Neural progenitor cell (in vitro differentiated cells): ENCODE measurements around the gene WFIKKN1. TPM values are rescaled to one million over a fixed set of nuclear protein-coding genes. Genes with fewer than 3 reads are reported as not detected.

ENCODE experiments used
- DNase-seq: peaks from one replicate; pipeline ENCODE4 v3.0.0-alpha.2; 2016; ENCODE audit warnings: low spot score
- H2AFZ ChIP-seq: fragments of 200-600 bp; sonication (generic); replicated peaks from 2 replicates; pipeline ENCODE4 v1.6.1; 2016; ENCODE audit warnings: antibody characterized with exemption
- H3F3A ChIP-seq: fragments of 200-600 bp; sonication (generic); 2 replicates; pipeline ENCODE4 v1.6.1; 2016; ENCODE audit warnings: antibody characterized with exemption, low read depth
- H3K27ac ChIP-seq: fragments of 200-600 bp; sonication (generic); 2 replicates; pipeline ENCODE4 v1.5.1; 2016; ENCODE audit warnings: mild to moderate bottlenecking
- H3K27me3 ChIP-seq: fragments of 200-600 bp; sonication (generic); 2 replicates; pipeline ENCODE4 v1.6.1; 2016; ENCODE audit warnings: mild to moderate bottlenecking, moderate library complexity
- H3K36me3 ChIP-seq: fragments of 200-600 bp; sonication (generic); 2 replicates; pipeline ENCODE4 v1.5.1; 2016
- H3K4me1 ChIP-seq: fragments of 200-600 bp; sonication (generic); 2 replicates; pipeline ENCODE4 v1.6.1; 2016; ENCODE audit warnings: mixed run types
- H3K4me2 ChIP-seq: fragments of 200-600 bp; sonication (generic); 2 replicates; pipeline ENCODE4 v1.6.1; 2016
- H3K4me3 ChIP-seq: fragments of 200-600 bp; sonication (generic); 2 replicates; pipeline ENCODE4 v1.5.1; 2016
- H3K79me2 ChIP-seq: fragments of 200-600 bp; sonication (generic); 2 replicates; pipeline ENCODE4 v1.6.1; 2016; ENCODE audit warnings: low read depth
- H3K9ac ChIP-seq: fragments of 200-600 bp; sonication (generic); 2 replicates; pipeline ENCODE4 v1.6.1; 2016
- H3K9me3 ChIP-seq: fragments of 200-600 bp; sonication (generic); 2 replicates; pipeline ENCODE4 v1.5.1; 2016; ENCODE audit warnings: low read depth
- H4K20me1 ChIP-seq: fragments of 200-600 bp; sonication (generic); 2 replicates; pipeline ENCODE4 v1.6.1; 2016; ENCODE audit warnings: low read depth
- H3K27ac Mint-ChIP-seq: 3 replicates; pipeline ENCODE4 v1.8.0; 2021; ENCODE audit warnings: mixed read lengths
- H3K27me3 Mint-ChIP-seq: 2 replicates; pipeline ENCODE4 v1.8.0; 2022; ENCODE audit warnings: low read depth, mild to moderate bottlenecking, inconsistent platforms, moderate library complexity, mixed read lengths; ENCODE audit not compliant: insufficient read depth
- H3K36me3 Mint-ChIP-seq: 3 replicates; pipeline ENCODE4 v1.8.0; 2021; ENCODE audit warnings: mixed read lengths
- H3K4me1 Mint-ChIP-seq: 3 replicates; pipeline ENCODE4 v1.8.0; 2021; ENCODE audit warnings: mixed read lengths
- H3K4me3 Mint-ChIP-seq: 3 replicates; pipeline ENCODE4 v1.8.0; 2021; ENCODE audit warnings: mild to moderate bottlenecking, moderate library complexity, mixed read lengths
- H3K9me3 Mint-ChIP-seq: 3 replicates; pipeline ENCODE4 v1.8.0; 2020; ENCODE audit warnings: mixed read lengths
- EZH2 ChIP-seq: fragments of 200-600 bp; sonication (generic); IDR thresholded peaks from 2 replicates; pipeline ENCODE4 v1.6.1; 2017; ENCODE audit warnings: antibody characterized with exemption, mild to moderate bottlenecking, moderate library complexity
- EZH2phosphoT487 ChIP-seq: fragments of 200-600 bp; sonication (generic); IDR thresholded peaks from 2 replicates; pipeline ENCODE4 v1.6.1; 2017; ENCODE audit warnings: antibody characterized with exemption
- total RNA-seq: library from RNA; depleted of rRNA; stranded (reverse); fragments of >200 nt; gene quantifications from 2 replicates; pipeline ENCODE4 v1.2.3, GENCODE V29; 2015; ENCODE audit warnings: low replicate concordance
- TF ChIP-seq, protein P1 (sequence below): fragments of 200-600 bp; sonication (generic); IDR thresholded peaks from 2 replicates; pipeline ENCODE4 v1.5.1; 2017; ENCODE audit warnings: antibody characterized with exemption, mild to moderate bottlenecking

Gene WFIKKN1
- total RNA-seq, 1 donor from 2014 or later, result 5.9 TPM

- Histone ChIP-seq H3K36me3 (no peaks in the 10 kb centered on the region), H3K9ac (no peak overlapping the region), H3K27ac (no peak overlapping the region), H3K4me1 (no peaks in the 10 kb centered on the region), H3K4me2 (no peak overlapping the region), H3K4me3 (no peak overlapping the region), H3K9me3 (no peaks in the 10 kb centered on the region), H4K20me1 (peaks cover 13% of the 10 kb centered on the region), H3K27me3 (no peaks in the 10 kb centered on the region), H2AFZ (no peak overlapping the region), H3F3A (peaks cover 5% of the 10 kb centered on the region), H3K79me2 (no peaks in the 10 kb centered on the region)
- H3K36me3 Mint-ChIP-seq, result peaks cover 4% of the 10 kb centered on the region
- H3K27me3 Mint-ChIP-seq, result no peaks in the 10 kb centered on the region
- H3K4me1 Mint-ChIP-seq, result peaks cover 15% of the 10 kb centered on the region
- TF ChIP-seq EZH2, result no peak
- TF ChIP-seq, protein P1, sequence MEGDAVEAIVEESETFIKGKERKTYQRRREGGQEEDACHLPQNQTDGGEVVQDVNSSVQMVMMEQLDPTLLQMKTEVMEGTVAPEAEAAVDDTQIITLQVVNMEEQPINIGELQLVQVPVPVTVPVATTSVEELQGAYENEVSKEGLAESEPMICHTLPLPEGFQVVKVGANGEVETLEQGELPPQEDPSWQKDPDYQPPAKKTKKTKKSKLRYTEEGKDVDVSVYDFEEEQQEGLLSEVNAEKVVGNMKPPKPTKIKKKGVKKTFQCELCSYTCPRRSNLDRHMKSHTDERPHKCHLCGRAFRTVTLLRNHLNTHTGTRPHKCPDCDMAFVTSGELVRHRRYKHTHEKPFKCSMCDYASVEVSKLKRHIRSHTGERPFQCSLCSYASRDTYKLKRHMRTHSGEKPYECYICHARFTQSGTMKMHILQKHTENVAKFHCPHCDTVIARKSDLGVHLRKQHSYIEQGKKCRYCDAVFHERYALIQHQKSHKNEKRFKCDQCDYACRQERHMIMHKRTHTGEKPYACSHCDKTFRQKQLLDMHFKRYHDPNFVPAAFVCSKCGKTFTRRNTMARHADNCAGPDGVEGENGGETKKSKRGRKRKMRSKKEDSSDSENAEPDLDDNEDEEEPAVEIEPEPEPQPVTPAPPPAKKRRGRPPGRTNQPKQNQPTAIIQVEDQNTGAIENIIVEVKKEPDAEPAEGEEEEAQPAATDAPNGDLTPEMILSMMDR, result no peak
- no peak for TF ChIP-seq EZH2phosphoT487
- H3K27ac Mint-ChIP-seq, result no peak overlapping the region
- H3K9me3 Mint-ChIP-seq, result no peaks in the 10 kb centered on the region
- DNase-seq, result no peak
- H3K4me3 Mint-ChIP-seq, result no peak overlapping the region
These were observed 9.9 kb upstream of the WFIKKN1 start for GRCh38 chr16:620700-621525.

DNA sequence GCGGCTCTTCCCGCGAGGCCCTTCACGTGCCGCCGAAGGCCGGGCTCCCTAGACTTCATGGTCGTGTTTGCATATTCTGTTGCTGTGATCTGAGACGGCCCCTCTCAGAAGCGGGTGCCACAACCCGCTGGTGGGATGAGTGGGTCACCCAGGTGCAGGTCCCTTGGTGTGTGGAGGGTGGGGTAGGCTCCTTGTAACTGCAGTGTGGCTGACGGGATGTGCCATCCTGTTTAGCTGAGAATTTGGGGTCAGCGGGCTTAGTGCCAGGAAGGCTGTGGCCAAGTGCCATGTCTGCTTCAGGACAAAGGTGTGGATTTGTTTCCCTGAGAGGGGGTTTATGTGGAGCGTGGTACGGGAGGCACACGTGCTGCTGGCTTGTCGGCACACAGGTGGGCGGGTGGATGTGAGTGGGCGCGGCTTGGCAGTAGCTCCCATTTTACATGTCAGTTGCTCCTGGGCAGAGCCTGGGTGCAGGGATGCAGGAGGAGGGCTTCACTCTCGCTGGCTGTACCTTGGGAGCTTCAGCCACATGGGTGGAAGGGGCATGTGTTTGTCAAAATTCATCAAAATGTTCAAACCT, 9.2 kb upstream of the WFIKKN1 start:
- H3K4me3 ChIP-seq, result no peak overlapping the region
- H3K79me2 ChIP-seq, result no peaks in the 10 kb centered on the region
- Mint-ChIP-seq H3K36me3 (peaks cover 5% of the 10 kb centered on the region), H3K27me3 (no peaks in the 10 kb centered on the region), H3K27ac (peak overlapping the region; percentile 13), H3K4me1 (peaks cover 18% of the 10 kb centered on the region), H3K4me3 (peak overlapping the region; percentile 30), H3K9me3 (no peaks in the 10 kb centered on the region)
- H3K4me2 ChIP-seq, result no peak overlapping the region
- H3K4me1 ChIP-seq, result no peaks in the 10 kb centered on the region
- no peak for DNase-seq
- no peak overlapping the region for H3K9ac ChIP-seq
- no peaks in the 10 kb centered on the region for H3K27me3 ChIP-seq
- TF ChIP-seq EZH2 (no peak), EZH2phosphoT487 (no peak)
- TF ChIP-seq, protein P1, result no peak
- no peaks in the 10 kb centered on the region for H3K36me3 ChIP-seq
- H4K20me1 ChIP-seq, result peaks cover 13% of the 10 kb centered on the region
- no peak overlapping the region for H2AFZ ChIP-seq
- H3F3A ChIP-seq, result peaks cover 5% of the 10 kb centered on the region
- H3K27ac ChIP-seq, result no peak overlapping the region
- H3K9me3 ChIP-seq, result no peaks in the 10 kb centered on the region

- peaks cover 5% of the 10 kb centered on the region for H3F3A ChIP-seq
- no peaks in the 10 kb centered on the region for H3K4me1 ChIP-seq
- Mint-ChIP-seq H3K27ac (no peak overlapping the region), H3K9me3 (no peaks in the 10 kb centered on the region), H3K27me3 (peaks cover 3% of the 10 kb centered on the region), H3K4me1 (peaks cover 20% of the 10 kb centered on the region), H3K4me3 (no peak overlapping the region), H3K36me3 (peaks cover 5% of the 10 kb centered on the region)
- no peak for DNase-seq
- no peak for TF ChIP-seq EZH2phosphoT487
- TF ChIP-seq EZH2, result no peak
- TF ChIP-seq, protein P1, result no peak
- H3K9me3 ChIP-seq, result no peaks in the 10 kb centered on the region
- H3K4me2 ChIP-seq, result no peak overlapping the region
- no peaks in the 10 kb centered on the region for H3K79me2 ChIP-seq
- H3K27me3 ChIP-seq, result no peaks in the 10 kb centered on the region
- peaks cover 13% of the 10 kb centered on the region for H4K20me1 ChIP-seq
- H3K9ac ChIP-seq, result no peak overlapping the region
- H2AFZ ChIP-seq, result no peak overlapping the region
- no peak overlapping the region for H3K4me3 ChIP-seq
- no peak overlapping the region for H3K27ac ChIP-seq
- no peaks in the 10 kb centered on the region for H3K36me3 ChIP-seq
These were observed 7.9 kb upstream of the WFIKKN1 start for GRCh38 chr16:622920-623280.
